ENCODE measurements around the gene MTFP1. TPM values are rescaled to one million over a fixed set of nuclear protein-coding genes. Genes with fewer than 3 reads are reported as not detected.

Gene MTFP1, protein sequence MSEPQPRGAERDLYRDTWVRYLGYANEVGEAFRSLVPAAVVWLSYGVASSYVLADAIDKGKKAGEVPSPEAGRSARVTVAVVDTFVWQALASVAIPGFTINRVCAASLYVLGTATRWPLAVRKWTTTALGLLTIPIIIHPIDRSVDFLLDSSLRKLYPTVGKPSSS
- 9.9 TPM for total RNA-seq
- long read RNA-seq, transcript MTFP1-201 (4 exons, 1,370 nt), result major isoform, 16 of 20 reads
- long read RNA-seq, partial matches to known transcripts, result 0 of 20 reads
- long read RNA-seq, other reads (novel, unspliced or antisense), result 1 of 20 reads

DNA sequence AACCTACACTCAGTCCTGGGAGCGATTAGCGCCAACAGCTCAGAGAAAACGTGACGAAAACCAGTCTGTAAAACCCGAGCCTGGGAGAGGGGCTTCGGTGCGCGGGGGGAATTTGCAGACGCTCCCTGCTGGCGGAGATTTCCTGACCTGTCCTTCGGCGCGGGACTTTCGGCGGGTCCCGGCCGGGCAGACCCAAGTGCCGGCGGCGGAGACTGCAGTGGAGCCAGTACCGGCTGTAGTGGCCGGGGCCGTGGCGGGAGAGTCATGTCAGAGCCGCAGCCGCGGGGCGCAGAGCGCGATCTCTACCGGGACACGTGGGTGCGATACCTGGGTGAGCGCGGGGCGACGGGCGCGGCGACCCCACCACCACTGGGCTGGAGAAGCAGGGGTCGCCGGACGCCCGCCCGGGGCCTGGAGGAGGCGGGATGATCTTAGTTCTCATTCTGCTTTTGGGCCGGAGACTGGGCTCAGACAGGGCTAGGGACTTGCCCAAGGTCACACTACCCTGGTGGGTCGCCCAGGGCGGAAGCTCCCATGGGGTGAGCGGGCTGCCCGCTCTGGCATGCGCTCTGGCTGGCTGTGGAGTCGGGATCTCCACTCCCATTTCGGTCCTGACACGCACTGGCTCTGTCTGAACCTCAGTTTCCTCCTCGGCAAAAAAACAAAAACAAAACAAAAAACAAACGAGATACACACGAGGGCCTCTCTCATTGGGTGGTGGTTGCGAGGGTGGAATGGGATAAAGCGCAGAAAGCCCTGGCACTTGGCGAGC is at the start of gene MTFP1:
Gene MTFP1, plus strand, starts transcription at position 153 of the 772 bp plus-strand sequence. Its CDS starts 112 bp downstream, at position 265.
- TF ChIP-seq, protein P1, sequence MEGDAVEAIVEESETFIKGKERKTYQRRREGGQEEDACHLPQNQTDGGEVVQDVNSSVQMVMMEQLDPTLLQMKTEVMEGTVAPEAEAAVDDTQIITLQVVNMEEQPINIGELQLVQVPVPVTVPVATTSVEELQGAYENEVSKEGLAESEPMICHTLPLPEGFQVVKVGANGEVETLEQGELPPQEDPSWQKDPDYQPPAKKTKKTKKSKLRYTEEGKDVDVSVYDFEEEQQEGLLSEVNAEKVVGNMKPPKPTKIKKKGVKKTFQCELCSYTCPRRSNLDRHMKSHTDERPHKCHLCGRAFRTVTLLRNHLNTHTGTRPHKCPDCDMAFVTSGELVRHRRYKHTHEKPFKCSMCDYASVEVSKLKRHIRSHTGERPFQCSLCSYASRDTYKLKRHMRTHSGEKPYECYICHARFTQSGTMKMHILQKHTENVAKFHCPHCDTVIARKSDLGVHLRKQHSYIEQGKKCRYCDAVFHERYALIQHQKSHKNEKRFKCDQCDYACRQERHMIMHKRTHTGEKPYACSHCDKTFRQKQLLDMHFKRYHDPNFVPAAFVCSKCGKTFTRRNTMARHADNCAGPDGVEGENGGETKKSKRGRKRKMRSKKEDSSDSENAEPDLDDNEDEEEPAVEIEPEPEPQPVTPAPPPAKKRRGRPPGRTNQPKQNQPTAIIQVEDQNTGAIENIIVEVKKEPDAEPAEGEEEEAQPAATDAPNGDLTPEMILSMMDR (IDR thresholded peaks at IDR 0.05), result no peak
- H3K27me3 ChIP-seq (ENCODE audit: low read depth), result no peaks in the 10 kb centered on the region
- H3K9me3 ChIP-seq, result no peaks in the 10 kb centered on the region
- DNase-seq (peak; percentile 66), ATAC-seq (peak in 1 of 2 donors; percentile 31)
- peak within 1 kb of the TSS; percentile 84 for H3K4me3 ChIP-seq
- peaks cover 47% of the 10 kb centered on the region for H3K4me1 ChIP-seq
- intact Hi-C loops (cut with DNase I), result no loop called here
- no peaks in the 10 kb centered on the region for H3K36me3 ChIP-seq
- peak within 1 kb of the TSS; percentile 98 for H3K27ac ChIP-seq

GRCh38 chr22:30380011-30380410 is 45.6 kb upstream of the MTFP1 start:
- TF ChIP-seq, protein P1 (IDR thresholded peaks at IDR 0.05), result no peak
- H3K36me3 ChIP-seq, result peaks cover 25% of the 10 kb centered on the region
- no peak for ATAC-seq
- H3K4me1 ChIP-seq, result no peaks in the 10 kb centered on the region
- no peak overlapping the region for H3K4me3 ChIP-seq
- no peak overlapping the region for H3K27ac ChIP-seq
- H3K27me3 ChIP-seq (ENCODE audit: low read depth), result no peaks in the 10 kb centered on the region
- intact Hi-C loops (cut with DNase I), result loop anchor here (10.0 kb wide), 1 partner anchor 95 kb away; the partner anchor contains the start of gene CASTOR1
- DNase-seq, result no peak
- no peaks in the 10 kb centered on the region for H3K9me3 ChIP-seq

DNA sequence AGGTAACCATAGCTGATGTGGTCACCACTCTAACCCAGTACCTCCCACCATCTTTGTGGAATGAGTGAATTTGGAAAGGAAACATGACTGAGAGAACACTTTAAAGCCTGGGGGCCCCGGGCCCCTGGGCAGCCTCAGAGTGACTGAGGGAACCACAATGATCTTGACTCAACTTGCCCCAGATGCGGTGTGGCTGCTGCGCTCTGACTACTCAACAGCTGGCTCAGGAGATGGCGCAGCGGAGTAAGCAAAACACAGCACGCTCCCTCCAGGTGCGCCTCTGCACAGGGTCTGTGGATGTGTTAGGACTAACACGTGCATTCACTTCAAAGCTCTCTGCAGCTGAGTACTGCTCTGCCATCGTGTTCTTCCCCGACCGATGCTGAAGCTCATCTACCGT is 44.3 kb upstream of the MTFP1 start:
- intact Hi-C loops (cut with DNase I), result loop anchor here (10.0 kb wide), 1 partner anchor 96 kb away; the partner anchor contains the start of gene CASTOR1
- Histone ChIP-seq H3K27ac (no peak overlapping the region), H3K9me3 (no peaks in the 10 kb centered on the region), H3K27me3 (ENCODE audit: low read depth) (no peaks in the 10 kb centered on the region), H3K36me3 (peaks cover 25% of the 10 kb centered on the region), H3K4me1 (peaks cover 5% of the 10 kb centered on the region), H3K4me3 (no peak overlapping the region)
- ATAC-seq (no peak), DNase-seq (no peak)
- TF ChIP-seq, protein P1 (IDR thresholded peaks at IDR 0.05), result no peak

- no peak overlapping the region for H3K27ac ChIP-seq
- intact Hi-C loops (cut with DNase I), result loop anchor here (10.0 kb wide), 1 partner anchor 98 kb away; the partner anchor contains the start of gene CASTOR1
- H3K9me3 ChIP-seq, result no peaks in the 10 kb centered on the region
- ATAC-seq (no peak), DNase-seq (no peak)
- no peak overlapping the region for H3K4me3 ChIP-seq
- H3K36me3 ChIP-seq, result peaks cover 25% of the 10 kb centered on the region
- H3K27me3 ChIP-seq (ENCODE audit: low read depth), result no peaks in the 10 kb centered on the region
- TF ChIP-seq, protein P1 (IDR thresholded peaks at IDR 0.05), result no peak
- peaks cover 11% of the 10 kb centered on the region for H3K4me1 ChIP-seq
Observed at GRCh38 chr22:30382340-30382739, 43.2 kb upstream of the MTFP1 start.

DNA sequence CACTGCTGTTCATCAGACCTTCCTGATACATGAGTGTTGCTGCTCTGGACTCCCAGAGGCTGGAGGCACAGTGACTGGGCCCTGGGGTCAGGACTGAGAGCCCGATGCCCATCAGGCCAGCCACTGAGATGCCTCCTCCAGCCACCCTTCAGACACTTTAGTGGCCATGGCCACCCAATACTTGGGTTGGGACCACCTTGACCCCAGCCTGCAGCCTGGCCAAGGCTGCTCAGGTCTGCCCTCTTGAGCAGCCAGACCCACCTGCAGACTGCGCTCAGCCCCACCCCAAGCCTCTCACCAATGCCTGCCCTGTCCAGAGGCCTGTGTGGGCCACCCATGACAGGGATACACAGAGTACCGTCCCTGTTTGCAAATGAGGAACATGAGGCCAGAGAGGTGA is 42.5 kb upstream of the MTFP1 start:
- DNase-seq (no peak), ATAC-seq (no peak)
- no peaks in the 10 kb centered on the region for H3K9me3 ChIP-seq
- TF ChIP-seq, protein P1 (IDR thresholded peaks at IDR 0.05), result no peak
- H3K4me1 ChIP-seq, result peaks cover 15% of the 10 kb centered on the region
- H3K36me3 ChIP-seq, result peaks cover 25% of the 10 kb centered on the region
- intact Hi-C loops (cut with DNase I), result loop anchor here (10.0 kb wide), 1 partner anchor 98 kb away; the partner anchor contains the start of gene CASTOR1
- H3K4me3 ChIP-seq, result no peak overlapping the region
- no peak overlapping the region for H3K27ac ChIP-seq
- no peaks in the 10 kb centered on the region for H3K27me3 ChIP-seq (ENCODE audit: low read depth)

All from lower lobe of right lung (tissue), 2 donors.